Fibroblast of skin of left biceps (primary cell): ENCODE results near the gene CDH1.
"Not testable (repeated sequence)": the region's sequence is repeated elsewhere in the genome, so short reads cannot be mapped to it uniquely, and the experiment has no call there.

Experiments used
- DNase-seq, 2 experiments: peaks; one replicate each; pipeline ENCODE4 v3.0.0-alpha.2; 2013; ENCODE audit warnings: low read depth in 2 of 2

Gene CDH1

DNA sequence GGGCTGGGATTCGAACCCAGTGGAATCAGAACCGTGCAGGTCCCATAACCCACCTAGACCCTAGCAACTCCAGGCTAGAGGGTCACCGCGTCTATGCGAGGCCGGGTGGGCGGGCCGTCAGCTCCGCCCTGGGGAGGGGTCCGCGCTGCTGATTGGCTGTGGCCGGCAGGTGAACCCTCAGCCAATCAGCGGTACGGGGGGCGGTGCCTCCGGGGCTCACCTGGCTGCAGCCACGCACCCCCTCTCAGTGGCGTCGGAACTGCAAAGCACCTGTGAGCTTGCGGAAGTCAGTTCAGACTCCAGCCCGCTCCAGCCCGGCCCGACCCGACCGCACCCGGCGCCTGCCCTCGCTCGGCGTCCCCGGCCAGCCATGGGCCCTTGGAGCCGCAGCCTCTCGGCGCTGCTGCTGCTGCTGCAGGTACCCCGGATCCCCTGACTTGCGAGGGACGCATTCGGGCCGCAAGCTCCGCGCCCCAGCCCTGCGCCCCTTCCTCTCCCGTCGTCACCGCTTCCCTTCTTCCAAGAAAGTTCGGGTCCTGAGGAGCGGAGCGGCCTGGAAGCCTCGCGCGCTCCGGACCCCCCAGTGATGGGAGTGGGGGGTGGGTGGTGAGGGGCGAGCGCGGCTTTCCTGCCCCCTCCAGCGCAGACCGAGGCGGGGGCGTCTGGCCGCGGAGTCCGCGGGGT is at the start of gene CDH1:
Gene CDH1, plus strand, starts transcription at position 247 of the 684 bp plus-strand sequence. Its CDS starts 124 bp downstream, at position 371.
- DNase-seq: no peak

- no peak for DNase-seq
Measured at GRCh38 chr16:68689921-68690320, 47.2 kb upstream of the CDH1 start.

DNA sequence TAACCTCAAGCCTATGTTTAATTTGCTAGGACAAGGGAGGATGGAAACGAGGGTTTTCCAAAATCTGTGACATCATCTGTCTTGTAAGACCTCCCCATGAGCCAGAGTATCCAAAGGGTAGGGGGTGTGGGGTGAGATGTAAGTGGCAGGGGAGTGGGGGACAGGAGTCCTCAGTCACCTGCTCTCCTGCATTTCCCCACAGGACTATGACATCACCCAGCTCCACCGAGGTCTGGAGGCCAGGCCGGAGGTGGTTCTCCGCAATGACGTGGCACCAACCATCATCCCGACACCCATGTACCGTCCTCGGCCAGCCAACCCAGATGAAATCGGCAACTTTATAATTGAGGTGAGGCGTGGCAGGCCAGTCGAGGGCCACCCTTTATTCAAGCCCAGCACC is 41.5 kb upstream of the CDH1 start:
- DNase-seq: no peak

DNA sequence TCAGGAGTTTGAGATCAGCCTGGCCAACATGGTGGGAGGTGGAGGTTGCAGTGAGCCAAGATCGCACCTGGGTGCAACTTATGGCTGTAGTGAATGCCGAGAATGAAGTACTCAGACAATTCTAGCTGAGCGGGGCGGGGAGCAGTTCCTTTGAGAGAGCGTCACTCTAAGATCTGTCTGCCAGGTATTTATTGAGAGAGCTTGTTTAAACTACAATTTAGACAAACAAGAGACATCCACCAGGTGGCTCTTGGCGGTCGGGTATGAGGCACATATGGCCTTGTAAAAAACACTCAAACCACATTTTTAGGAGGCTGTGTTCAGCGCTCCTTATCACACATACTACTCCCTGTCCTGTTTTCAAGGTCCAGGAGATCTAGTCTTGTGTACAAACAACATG is 40.6 kb upstream of the CDH1 start:
- DNase-seq: no peak

DNA sequence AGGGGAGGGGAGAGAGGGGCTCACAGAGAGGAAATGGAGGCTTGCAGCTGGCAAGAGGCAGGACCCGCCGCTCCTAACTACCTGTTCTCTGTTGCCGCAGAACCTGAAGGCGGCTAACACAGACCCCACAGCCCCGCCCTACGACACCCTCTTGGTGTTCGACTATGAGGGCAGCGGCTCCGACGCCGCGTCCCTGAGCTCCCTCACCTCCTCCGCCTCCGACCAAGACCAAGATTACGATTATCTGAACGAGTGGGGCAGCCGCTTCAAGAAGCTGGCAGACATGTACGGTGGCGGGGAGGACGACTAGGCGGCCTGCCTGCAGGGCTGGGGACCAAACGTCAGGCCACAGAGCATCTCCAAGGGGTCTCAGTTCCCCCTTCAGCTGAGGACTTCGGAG is 39.0 kb upstream of the CDH1 start:
- DNase-seq: no peak

- no peak for DNase-seq
Measured at GRCh38 chr16:68700120-68700519, 37.0 kb upstream of the CDH1 start.

DNA sequence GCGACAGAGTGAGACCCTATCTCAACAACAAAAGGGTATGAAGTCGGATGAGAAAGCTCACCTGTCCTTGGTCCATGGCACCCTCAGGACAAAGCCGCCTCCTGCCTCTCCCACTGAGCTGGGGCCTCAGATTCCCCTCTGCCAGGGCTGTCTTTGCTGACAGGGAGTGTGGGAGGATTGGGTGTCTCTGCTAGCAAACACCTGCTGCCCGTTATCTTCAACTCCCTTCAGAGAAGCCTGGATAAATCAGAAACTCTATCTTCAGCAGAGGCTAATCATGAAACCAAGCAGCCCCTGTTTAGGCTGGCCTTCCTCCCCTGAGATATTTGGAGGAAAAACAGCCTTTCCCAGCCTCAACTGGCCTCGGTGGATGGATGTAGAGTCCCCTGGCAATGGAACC is 36.3 kb upstream of the CDH1 start:
- DNase-seq: no peak

DNA sequence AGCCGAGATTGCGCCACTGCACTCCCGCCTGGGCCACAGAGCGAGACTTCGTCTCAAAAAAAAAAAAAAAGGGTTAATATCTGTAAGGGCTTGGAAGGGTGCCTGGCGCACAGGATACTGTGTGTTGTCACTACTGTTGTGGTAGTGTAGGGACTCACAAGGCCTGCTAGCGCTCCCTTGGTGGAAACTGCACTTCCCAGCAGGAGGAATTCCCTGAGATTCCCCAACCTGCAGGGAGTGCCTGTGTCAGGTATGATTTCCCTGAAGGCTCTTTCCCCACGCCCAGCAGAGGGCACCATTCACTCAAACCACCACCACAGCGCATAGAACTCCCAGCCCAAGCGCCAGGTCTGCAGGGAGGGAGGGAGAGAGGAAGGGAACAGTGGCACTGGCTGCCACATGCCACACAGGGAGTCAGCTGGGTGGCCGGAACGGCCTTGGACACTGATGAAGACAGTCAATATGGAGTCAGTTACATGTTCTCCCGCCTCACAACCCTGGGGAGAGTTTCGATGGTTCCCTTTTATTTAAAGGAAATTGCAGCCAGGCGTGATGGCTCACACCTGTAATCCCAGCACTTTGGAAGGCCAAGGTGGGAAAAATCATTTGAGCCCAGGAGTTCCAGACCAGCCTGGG is 32.7 kb upstream of the CDH1 start:
- peak; percentile 17 to 20 for DNase-seq

DNA sequence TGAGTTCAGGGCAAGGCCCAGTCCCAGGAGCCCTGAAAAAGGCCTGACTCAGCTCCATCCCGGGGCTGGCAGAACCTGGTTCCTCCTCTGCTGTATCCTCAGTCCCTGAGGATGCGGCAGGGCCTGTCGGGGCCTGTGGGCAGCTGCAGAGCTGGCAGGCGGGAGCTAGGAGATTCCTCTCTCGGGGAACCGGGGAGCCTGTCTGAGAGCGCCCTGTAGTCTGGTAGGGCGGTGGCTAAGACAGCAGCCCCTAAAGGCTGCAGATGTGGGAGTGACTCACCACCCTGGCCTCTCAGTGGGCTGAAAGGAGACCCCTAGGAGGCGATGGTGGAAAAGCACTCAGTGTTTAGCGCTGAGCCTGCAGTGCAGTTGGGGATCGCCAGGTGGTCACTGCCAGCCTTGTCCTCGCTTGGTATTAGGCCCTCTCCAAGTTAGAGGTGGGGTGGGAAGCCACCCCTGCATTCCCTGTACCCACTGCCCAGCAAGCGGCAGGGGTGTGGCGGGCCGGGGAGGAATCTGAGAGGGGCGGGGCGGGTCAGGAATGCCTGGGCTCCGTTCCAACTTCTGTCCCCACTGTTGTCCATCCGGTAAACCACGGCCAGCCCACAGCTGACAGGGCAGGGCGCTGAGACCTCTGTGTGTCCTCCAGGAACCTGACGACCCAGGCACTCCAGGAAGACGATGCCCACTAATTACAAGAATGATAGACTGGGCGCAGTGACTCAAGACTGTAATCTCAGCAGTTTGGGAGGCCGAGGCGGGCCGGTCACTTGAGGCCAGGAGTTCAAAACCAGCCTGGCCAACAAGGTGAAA is 29.5 kb upstream of the CDH1 start:
- DNase-seq: no peak

DNA sequence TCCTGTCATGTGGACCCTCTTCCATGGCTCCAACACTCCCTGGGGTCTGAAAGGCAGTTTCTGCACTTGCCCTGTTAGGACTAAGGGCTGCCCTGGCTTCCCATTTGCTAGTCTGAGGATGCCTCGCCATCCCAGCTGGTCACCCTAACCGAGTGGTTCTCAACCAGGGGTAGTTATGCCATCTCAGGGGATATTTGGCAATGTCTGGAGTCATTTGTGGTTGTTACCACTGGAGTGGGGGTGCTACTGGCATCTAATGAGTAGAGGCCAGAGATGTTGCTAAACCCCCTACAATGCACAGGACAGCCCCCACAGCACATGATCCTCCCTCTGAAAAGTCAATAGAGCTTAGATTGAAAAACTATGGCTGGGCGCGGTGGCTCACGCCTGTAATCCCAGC is 26.9 kb upstream of the CDH1 start:
- DNase-seq: no peak

DNA sequence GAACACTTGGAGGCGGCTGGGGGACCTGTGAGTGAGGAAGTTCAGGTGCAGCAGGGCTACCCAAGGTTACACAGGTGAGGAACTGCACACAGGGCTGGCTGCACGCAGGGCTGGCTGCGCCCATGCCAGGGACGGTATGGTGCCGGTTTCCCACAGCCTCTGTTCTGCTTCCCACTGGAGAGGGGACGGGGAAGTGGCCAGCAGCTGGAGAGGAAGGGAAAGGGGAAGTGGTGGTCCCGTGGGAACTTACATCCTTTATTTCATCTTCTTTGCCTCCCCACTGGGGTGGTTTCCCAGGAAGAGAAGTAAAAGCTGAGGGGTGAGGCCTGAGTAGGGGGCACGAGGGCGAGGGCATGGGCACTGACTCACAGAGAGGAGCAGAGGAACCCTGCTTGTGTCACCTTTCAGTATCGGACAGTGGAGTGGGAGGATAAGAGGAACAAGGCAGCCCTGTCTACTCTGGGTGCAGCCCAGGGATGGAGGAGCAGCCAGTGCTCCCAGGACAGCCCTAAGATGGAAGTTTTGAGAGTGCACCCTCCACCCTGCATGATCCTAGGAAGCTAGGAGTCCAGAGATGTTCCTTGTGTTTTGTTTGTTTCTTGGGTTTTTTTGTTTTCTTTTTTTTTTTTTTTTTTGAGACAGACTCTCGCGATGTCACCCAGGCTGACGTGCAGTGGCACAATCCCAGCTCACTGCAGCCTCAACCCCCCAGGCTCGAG is 25.5 kb upstream of the CDH1 start:
- DNase-seq: no peak

DNA sequence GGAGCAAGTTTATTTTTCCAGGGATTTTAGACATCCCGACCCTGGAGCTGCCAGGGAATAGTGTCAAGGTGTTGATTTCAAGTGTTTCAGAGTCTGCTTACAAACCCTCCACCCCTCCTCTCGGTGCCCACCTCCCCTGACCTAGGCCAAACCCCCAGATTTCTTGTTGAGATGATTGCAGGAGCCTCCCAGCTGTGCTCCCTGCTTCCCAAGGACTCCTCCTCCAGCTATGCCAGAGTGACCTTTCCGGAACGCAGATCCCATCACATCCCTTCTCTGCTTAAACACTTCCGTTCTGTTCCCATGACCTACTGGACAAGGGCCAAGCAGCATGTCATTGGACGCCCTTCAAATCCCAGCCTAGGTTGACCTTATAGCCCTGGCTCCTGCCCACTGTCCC is 23.7 kb upstream of the CDH1 start:
- no peak for DNase-seq

- no peak for DNase-seq
Measured at GRCh38 chr16:68715471-68715870, 21.6 kb upstream of the CDH1 start.

- DNase-seq: not testable (repeated sequence)
Measured at GRCh38 chr16:68716516-68716915, 20.6 kb upstream of the CDH1 start.

DNA sequence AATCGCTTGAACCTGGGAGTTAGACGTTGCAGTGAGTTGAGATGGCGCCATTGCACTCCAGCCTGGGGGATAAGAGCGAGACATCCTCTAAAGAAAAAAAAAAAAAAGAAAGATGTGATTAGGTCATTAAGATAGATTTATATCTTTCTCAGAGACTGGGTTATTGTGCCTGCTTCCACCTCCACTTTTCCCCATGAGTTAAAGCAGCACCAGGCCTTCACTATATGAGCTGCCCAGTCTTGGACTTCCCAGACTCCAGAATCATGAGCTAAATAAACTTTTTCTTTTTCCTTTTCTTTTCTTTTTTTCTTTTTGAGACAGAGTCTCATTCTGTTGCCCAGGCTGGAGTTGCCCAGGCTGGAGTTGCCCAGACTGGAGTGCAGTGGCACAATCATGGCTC is 19.4 kb upstream of the CDH1 start:
- DNase-seq: no peak

- DNase-seq: no peak
Measured at GRCh38 chr16:68718590-68718989, 18.5 kb upstream of the CDH1 start.

GRCh38 chr16:68719993-68720489 is 17.1 kb upstream of the CDH1 start:
- no peak for DNase-seq

GRCh38 chr16:68722119-68723024 is 14.7 kb upstream of the CDH1 start:
- DNase-seq: no peak

GRCh38 chr16:68724797-68725196 is 12.3 kb upstream of the CDH1 start:
- DNase-seq: no peak

DNA sequence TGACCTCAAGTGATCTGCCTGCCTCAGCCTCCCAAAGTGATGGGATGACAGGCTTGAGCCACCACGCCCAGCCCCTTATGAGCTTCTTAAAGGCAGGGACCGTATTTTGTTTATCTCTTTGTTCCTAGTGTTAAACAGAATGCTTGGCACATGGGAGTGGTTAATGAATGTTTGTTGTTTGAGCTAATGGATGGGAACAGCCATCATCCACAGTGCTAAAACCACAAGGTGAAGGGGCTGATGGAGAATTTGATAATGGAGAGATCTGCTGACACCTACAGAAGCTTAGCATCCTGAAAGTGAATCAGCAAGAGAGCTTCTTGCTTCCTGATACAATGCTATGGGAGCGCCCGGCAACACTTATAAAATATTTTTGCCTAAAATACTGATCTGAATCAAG is 8.6 kb upstream of the CDH1 start:
- no peak for DNase-seq

DNA sequence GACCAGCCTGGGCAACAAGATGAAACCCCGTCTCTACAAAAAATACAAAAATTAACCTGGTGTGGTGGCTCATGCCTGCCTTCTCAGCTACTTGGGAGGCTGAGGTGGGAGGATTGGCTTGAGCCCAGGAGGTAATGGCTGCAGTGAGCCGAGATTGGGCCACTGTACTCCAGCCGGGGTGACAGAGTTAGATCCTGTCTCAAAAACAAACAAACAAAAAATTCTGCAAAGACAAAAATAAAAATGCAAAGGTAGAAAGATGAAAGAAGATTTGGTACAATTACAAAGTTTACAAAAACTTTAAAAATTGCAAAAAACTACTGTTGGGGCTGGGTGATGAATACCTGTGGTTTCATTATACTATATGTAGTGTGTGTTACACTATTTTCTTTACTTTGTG is 5.5 kb upstream of the CDH1 start:
- no peak for DNase-seq
